Activated CD4-positive, alpha-beta T cell treated with anti-CD3 and anti-CD28 coated beads, Interleukin-2, amount 10 ng/mL, durations not matched to agents 7 days and 5 days (primary cell): ENCODE measurements around the gene GTPBP2. TPM values are rescaled to one million over a fixed set of nuclear protein-coding genes. Genes with fewer than 3 reads are reported as not detected.

ENCODE experiments used
- CTCF ChIA-PET: fragments of 350-600 bp; sonication (Branson Sonifier 250); formaldehyde crosslinking; loops from one replicate; lab custom pipeline; 2021; ENCODE audit warnings: antibody characterized with exemption; lab: Charles Lee
- POLR2A ChIA-PET: fragments of 350-600 bp; sonication (Branson Sonifier 250); formaldehyde crosslinking; loops from one replicate; lab custom pipeline; 2021; ENCODE audit warnings: antibody characterized with exemption; lab: Charles Lee
- DNase-seq: peaks from one replicate; pipeline ENCODE4 v3.0.0-alpha.2; 2020
- H3K27ac Mint-ChIP-seq: one replicate; pipeline ENCODE4 v1.8.0; 2021; ENCODE audit warnings: mild to moderate bottlenecking, moderate library complexity, mixed read lengths
- H3K27me3 Mint-ChIP-seq: one replicate; pipeline ENCODE4 v1.8.0; 2021; ENCODE audit warnings: mixed read lengths
- H3K36me3 Mint-ChIP-seq: one replicate; pipeline ENCODE4 v1.8.0; 2021; ENCODE audit warnings: low read depth, mixed read lengths
- H3K4me1 Mint-ChIP-seq: one replicate; pipeline ENCODE4 v1.8.0; 2021; ENCODE audit warnings: mixed read lengths
- H3K4me3 Mint-ChIP-seq: one replicate; pipeline ENCODE4 v1.8.0; 2021; ENCODE audit warnings: mild to moderate bottlenecking, moderate library complexity, mixed read lengths
- H3K9me3 Mint-ChIP-seq: one replicate; pipeline ENCODE4 v1.8.0; 2021; ENCODE audit warnings: mixed read lengths
- total RNA-seq, 2 experiments: library from RNA; stranded (reverse); gene quantifications; one replicate each; pipeline ENCODE4 v1.2.3, GENCODE V29; 2021

GTPBP2 gene
- total RNA-seq, 2 experiments from 2014 or later = 91.9 to 98.3 TPM

DNA sequence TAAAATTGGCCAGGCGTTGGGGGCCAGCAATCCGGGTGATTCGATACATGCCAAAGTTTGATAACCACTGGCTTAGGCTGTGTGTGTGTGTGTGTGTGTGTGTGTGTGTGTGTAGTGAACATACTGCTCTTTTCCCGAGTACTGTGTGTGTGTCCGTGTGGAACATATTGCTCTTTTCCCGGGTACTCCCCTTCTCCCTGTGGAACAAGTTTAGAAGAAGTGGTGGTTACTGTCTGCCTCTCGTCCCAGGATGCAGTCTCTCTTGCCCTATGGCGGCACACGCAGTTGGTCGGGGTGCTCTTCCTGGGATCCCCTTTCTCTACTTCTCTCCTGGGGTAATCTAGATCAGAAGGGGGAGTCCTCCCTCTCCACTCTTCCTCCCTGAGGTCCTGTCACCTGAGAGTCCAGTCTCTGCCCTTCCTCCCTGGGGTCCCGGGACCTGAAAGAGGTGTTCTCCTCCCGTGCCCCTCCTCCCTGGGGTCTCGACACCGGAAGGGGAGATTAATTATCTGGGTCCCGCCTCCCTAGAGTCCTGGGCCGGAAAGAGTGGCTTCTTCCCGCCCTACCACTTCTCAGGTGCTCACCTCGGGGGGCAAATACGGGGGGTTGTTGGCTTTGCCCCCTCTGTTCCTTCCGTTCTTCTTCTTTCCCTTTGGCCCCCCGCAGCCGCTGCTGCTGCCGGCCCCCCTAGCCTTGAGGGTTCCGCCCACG, 516 bp downstream of the GTPBP2 start:
- Mint-ChIP-seq H3K27ac (peak overlapping the region; percentile 100), H3K36me3 (peaks cover 40% of the 10 kb centered on the region), H3K4me3 (peak overlapping the region; percentile 99), H3K4me1 (peaks cover 36% of the 10 kb centered on the region), H3K9me3 (no peaks in the 10 kb centered on the region), H3K27me3 (no peaks in the 10 kb centered on the region)
- CTCF ChIA-PET = interaction anchor here (0.9 to 1.4 kb wide), 4 partner anchors 12 to 446 kb away, joined by 3 to 7 read pairs (median 3); no protein-coding TSS in a partner anchor
- POLR2A ChIA-PET = interaction anchor here (0.6 to 1.3 kb wide), 5 partner anchors 8 to 597 kb away, joined by 3 to 6 read pairs (median 3); partner anchors contain the start of genes POLH and XPO5
- peak; percentile 69 for DNase-seq

DNA sequence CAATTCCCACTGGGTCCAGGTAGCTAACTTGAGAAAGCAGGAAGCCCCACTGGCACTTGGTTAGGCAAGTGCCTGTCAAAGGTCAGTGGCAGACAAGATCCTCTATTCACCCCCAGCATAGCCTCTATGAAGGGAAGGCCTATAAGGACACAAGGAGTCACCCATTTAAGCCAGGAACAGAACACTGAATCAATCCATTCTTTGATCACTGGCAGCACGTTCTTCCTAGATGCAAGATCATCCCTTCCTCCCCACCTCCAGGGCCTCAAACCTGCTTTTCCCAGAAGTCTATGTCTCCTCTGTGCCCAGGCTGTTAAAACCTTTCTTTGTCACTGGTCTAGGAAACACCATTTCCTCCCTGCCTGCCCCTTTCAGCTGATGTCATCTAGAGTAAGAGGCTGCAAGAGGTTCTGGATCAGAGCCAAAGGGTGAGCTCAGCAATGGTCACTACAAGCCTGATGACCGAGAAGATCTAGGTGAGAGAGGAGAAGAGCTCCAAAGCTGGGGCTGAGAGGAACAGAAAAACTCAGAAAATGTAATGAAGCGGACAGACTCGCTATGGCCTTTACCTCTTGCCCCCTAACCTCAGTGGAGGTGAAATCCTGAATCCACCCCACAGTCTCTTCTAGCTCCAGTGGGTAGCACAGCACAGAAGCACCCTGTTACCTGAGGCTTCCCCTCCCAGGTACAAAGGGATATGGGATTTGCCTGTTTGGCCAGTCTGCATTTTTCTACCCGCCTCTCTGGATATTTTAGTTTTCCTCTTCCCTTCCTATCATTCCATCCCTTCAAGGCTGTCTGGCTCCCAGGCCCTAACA, 1.8 kb downstream of the GTPBP2 start:
- no peak for DNase-seq
- peaks cover 36% of the 10 kb centered on the region for H3K4me1 Mint-ChIP-seq
- no peaks in the 10 kb centered on the region for H3K27me3 Mint-ChIP-seq
- no peaks in the 10 kb centered on the region for H3K9me3 Mint-ChIP-seq
- ChIA-PET CTCF (interaction anchor here (0.6 kb wide), 1 partner anchor 660 kb away, joined by 3 read pairs; no protein-coding TSS in a partner anchor), POLR2A (interaction anchor here (0.5 to 0.6 kb wide), 2 partner anchors 56 to 568 kb away, joined by 3 read pairs; partner anchors contain the start of genes KLC4 and MRPL2)
- peaks cover 52% of the 10 kb centered on the region for H3K36me3 Mint-ChIP-seq
- peak overlapping the region; percentile 81 for H3K27ac Mint-ChIP-seq
- peak overlapping the region; percentile 99 for H3K4me3 Mint-ChIP-seq

DNA sequence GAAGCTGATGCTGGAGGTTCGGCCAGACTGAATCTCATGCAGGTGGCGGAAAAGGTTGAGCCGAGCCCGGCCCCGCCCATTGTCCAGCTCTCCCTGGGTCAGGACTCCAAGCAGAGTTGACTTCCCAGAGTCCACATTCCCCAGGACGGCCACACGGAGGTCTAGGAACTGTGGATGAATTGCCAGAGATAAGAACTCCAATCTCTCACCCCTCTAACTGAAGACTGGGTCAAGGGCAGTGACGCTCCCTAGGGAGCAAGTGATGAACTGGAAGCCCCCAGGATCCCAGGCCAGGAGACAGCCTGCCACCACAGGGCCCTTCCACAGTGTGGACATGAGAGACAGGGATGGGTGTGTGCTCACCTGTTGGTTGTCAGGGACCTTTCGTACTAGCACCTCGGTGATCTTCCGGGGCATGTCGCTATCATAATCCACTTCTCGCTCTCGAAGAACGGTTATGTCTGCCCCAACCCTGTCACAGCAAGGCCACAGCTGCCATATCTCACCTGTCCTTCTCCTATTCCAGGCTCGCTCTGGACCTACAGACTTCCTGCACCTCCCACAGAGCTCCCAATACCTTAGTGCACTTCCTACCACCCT, 3.6 kb downstream of the GTPBP2 start:
- no peak for DNase-seq
- ChIA-PET CTCF (interaction anchor here (1.3 kb wide), 1 partner anchor 11 kb away, joined by 4 read pairs; no protein-coding TSS in a partner anchor), POLR2A (no interaction called here)
- peak overlapping the region; percentile 14 for H3K27ac Mint-ChIP-seq
- no peaks in the 10 kb centered on the region for H3K9me3 Mint-ChIP-seq
- H3K27me3 Mint-ChIP-seq = no peaks in the 10 kb centered on the region
- H3K4me1 Mint-ChIP-seq = peaks cover 34% of the 10 kb centered on the region
- peaks cover 63% of the 10 kb centered on the region for H3K36me3 Mint-ChIP-seq
- no peak overlapping the region for H3K4me3 Mint-ChIP-seq

DNA sequence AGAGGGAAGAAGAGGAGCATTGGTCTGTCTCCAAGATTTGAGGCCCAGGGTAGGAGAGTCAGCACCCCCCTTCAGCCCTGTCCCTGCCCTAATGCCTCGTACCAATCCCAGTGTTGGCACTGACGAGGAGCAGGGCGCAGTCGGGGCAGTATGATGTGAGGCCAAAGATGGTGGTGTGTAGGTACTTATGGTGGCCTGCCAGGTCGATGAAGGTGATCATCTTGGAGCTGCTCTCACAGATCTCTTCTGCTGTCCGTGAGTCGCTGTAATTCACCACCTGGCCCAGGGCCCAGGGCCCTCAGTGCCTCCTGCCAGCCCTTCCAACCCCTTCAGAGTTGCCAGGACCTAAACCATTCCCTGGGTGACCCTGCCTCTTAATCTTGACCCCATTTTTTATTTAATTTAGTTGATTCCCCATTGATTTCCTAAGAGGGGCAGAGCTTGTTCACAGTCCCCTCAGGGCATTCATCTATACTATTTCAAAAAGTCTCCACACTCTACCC, 4.2 kb downstream of the GTPBP2 start:
- no peak for DNase-seq
- ChIA-PET POLR2A (no interaction called here), CTCF (interaction anchor here (1.3 kb wide), 1 partner anchor 11 kb away, joined by 4 read pairs; no protein-coding TSS in a partner anchor)
- H3K27ac Mint-ChIP-seq = no peak overlapping the region
- no peak overlapping the region for H3K4me3 Mint-ChIP-seq
- peaks cover 28% of the 10 kb centered on the region for H3K4me1 Mint-ChIP-seq
- H3K9me3 Mint-ChIP-seq = no peaks in the 10 kb centered on the region
- peaks cover 61% of the 10 kb centered on the region for H3K36me3 Mint-ChIP-seq
- H3K27me3 Mint-ChIP-seq = no peaks in the 10 kb centered on the region

DNA sequence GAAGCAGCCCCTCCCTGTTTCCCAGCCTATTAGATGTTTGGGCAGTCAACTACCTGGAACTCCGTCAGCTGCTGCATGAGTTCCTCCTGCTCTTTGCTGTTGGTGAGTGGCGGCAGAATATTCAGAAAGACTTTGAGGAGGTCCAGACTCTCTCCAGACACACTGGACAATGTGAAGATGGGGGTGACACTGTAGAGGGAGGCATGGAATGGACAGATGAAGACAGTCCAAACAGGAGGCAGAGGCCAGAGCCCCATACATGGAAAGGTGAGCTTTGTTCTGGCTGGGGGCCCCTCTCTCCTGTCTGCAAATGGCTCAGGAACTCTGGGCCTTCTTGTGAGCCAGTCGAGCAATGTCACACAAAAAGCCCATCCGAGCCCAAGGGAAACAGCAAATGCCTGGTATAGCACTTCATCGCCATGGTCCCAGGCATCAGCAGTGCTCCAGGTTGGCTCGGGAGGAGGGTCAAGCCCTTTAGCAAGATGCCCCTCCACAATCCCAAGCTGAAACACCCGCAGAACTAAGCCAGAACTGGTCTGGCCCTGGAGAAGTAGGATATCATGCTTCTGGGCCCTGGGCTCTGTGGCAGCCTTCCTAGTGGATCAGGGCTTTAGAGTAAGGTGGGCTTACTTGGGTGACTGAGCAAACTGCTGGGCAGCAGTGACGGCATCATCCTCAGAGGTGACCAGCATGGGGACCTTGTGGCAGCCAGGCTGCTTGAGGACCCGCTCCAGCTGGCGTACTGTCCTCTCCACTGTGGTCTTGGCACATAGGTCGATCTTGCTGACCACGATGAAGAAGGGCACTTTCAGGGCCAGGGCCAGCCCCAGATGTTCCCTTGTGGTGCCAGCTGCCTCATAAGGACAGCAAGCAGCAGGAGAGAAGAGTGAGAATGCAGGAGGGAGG, 4.9 kb downstream of the GTPBP2 start:
- Mint-ChIP-seq H3K27me3 (no peaks in the 10 kb centered on the region), H3K9me3 (no peaks in the 10 kb centered on the region), H3K4me3 (no peak overlapping the region), H3K36me3 (peaks cover 61% of the 10 kb centered on the region), H3K27ac (no peak overlapping the region), H3K4me1 (peaks cover 27% of the 10 kb centered on the region)
- CTCF ChIA-PET = interaction anchor here (1.3 kb wide), 1 partner anchor 10 kb away, joined by 4 read pairs; no protein-coding TSS in a partner anchor
- POLR2A ChIA-PET = no interaction called here
- DNase-seq = no peak

DNA sequence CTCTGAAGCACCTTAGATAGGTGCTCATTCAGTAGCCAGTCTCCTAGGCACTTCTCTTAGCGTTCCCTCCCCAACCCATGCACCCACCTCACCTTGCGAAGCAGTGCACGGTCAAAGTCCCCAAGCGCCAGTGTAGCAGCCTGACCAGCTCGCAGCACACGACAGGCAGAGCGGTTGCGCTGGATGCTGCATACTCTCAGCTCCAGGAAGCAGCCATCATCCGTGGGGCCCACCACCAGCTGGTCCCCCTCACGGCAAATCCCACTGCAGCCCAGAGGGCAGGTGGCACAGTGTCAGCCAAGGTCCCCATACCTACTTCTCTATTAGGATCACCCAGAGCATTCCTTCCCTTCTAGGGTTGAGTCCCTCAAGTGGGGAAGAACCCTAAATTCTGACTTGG, 6.5 kb downstream of the GTPBP2 start:
- peaks cover 17% of the 10 kb centered on the region for H3K4me1 Mint-ChIP-seq
- H3K4me3 Mint-ChIP-seq = no peak overlapping the region
- H3K9me3 Mint-ChIP-seq = no peaks in the 10 kb centered on the region
- ChIA-PET CTCF (no interaction called here), POLR2A (no interaction called here)
- no peak for DNase-seq
- H3K36me3 Mint-ChIP-seq = peaks cover 59% of the 10 kb centered on the region
- no peaks in the 10 kb centered on the region for H3K27me3 Mint-ChIP-seq
- H3K27ac Mint-ChIP-seq = peak overlapping the region; percentile 50

DNA sequence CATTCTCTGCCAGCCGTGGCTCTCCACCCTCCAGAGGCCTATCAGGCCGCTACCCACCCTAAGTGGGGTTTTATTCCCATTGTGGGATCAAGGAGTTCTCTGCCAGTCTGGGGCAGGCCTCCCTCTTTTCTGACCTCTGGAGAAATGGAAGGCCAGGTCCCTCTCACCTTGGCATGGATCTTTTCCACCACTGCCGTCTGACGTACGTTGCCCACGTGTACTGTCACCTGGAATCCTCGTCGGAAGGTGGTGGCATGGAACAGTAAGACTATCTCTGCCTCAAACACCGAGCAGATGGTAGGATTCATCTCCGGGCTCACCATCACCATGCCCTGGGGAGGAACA, 7.3 kb downstream of the GTPBP2 start:
- no peak for DNase-seq
- Mint-ChIP-seq H3K4me1 (peaks cover 9% of the 10 kb centered on the region), H3K27me3 (no peaks in the 10 kb centered on the region), H3K36me3 (peaks cover 58% of the 10 kb centered on the region), H3K27ac (peak overlapping the region; percentile 50), H3K4me3 (no peak overlapping the region), H3K9me3 (no peaks in the 10 kb centered on the region)
- ChIA-PET CTCF (no interaction called here), POLR2A (no interaction called here)

DNA sequence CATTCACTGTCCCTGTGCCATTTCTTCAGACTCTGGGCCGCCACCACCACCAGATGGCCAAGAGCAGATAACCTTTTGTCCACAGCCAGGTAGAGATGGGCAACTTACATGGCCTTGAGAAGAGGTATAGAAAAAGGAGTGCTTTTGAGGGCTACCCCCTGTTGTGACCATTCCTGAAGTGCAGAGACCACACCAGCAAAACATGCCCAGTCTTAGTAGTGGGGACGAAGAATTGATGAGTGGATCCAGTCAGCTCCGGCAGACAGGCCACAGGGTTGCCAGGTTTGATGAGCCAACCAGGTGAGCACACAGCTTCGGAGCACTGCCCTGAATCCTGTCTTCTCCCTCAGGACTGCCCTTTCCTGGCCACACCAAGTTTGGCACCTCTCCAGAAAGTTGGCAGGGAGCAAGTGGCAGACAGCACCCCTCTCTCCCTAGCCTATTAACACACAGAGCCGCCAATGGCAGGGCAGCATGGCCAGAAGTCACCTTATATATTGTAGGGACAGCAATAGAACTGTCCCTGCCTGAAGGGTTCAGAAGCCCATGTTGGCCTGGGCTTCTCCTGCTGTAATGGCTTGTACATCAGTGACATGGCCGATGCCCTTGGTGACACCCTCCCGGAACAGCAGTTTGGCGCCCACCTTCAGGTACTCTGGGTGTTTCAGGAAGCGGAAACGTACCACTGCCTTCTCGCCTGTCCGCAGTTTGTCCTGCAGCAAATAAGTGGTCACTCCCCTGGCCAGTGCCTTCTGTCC, 7.8 kb downstream of the GTPBP2 start:
- peaks cover 4% of the 10 kb centered on the region for H3K4me1 Mint-ChIP-seq
- H3K27me3 Mint-ChIP-seq = no peaks in the 10 kb centered on the region
- ChIA-PET POLR2A (no interaction called here), CTCF (no interaction called here)
- no peak overlapping the region for H3K27ac Mint-ChIP-seq
- peaks cover 58% of the 10 kb centered on the region for H3K36me3 Mint-ChIP-seq
- no peaks in the 10 kb centered on the region for H3K9me3 Mint-ChIP-seq
- no peak for DNase-seq
- H3K4me3 Mint-ChIP-seq = no peak overlapping the region

DNA sequence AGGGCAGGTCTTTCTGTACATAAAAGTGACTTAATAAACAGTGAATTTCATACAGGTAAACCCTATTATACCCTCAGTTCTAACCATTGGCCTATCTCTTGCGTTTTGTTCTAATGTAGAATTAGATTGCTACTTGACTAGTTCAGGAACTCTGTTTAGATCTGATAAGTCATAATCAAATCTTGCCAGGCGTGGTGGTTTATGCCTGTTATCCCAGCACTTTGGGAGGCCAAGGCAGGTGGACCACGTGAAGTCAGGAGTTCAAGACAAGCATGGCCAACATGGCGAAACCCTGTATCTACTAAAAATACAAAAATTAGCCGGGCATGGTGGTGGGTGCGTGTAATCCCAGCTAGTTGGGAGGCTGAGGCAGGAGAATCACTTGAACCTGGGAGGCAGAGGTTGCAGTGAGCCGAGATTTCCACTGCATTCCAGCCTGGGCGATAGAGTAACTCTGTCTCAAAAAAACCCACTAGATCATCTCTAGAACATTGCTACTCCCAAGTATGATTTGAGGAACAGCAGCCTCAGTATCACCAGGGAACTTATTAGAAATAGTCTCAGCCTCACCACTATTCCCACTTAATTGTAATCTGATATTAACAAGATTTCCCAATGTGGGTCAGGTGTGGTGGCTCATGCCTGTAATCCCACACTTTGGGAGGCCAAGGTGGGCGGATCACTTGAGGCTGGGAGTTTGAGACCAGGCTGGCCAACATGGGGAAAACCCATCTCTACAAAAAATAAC, 12.2 kb downstream of the GTPBP2 start:
- POLR2A ChIA-PET = interaction anchor here (0.6 kb wide), 1 partner anchor 11 kb away, joined by 3 read pairs; no protein-coding TSS in a partner anchor
- H3K4me1 Mint-ChIP-seq = no peaks in the 10 kb centered on the region
- no peaks in the 10 kb centered on the region for H3K27me3 Mint-ChIP-seq
- no peak for DNase-seq
- no peak overlapping the region for H3K4me3 Mint-ChIP-seq
- no peaks in the 10 kb centered on the region for H3K9me3 Mint-ChIP-seq
- CTCF ChIA-PET = interaction anchor here (0.5 to 1.5 kb wide), 4 partner anchors 9 to 299 kb away, joined by 3 to 4 read pairs (median 4); no protein-coding TSS in a partner anchor
- peaks cover 50% of the 10 kb centered on the region for H3K36me3 Mint-ChIP-seq
- no peak overlapping the region for H3K27ac Mint-ChIP-seq

DNA sequence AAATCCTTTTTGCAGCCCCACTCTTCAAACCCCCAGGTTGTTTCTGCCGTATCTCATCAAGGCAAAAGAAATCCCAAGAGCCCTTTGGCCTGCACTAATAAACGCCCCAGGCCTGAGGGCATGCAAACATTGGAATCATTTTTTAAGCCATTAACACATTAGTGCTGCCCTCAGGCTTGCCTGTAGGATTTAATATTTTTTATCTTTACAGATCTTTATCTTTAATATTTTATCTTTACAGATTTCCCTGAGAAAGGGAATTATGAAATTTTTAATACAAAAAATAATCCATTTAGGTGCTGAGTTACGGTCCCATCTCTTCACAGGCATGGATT, 14.7 kb downstream of the GTPBP2 start:
- no peak for DNase-seq
- Mint-ChIP-seq H3K4me1 (no peaks in the 10 kb centered on the region), H3K4me3 (no peak overlapping the region), H3K36me3 (peaks cover 48% of the 10 kb centered on the region), H3K9me3 (no peaks in the 10 kb centered on the region), H3K27ac (no peak overlapping the region), H3K27me3 (no peaks in the 10 kb centered on the region)
- ChIA-PET CTCF (interaction anchor here (0.9 to 2.0 kb wide), 5 partner anchors 11 to 74 kb away, joined by 3 to 4 read pairs (median 3); no protein-coding TSS in a partner anchor), POLR2A (no interaction called here)
